IMR-90 (cell line): ENCODE data around the gene GH2. TPM values are rescaled to one million over a fixed set of nuclear protein-coding genes. Genes with fewer than 3 reads are reported as not detected.

Source experiments
- ATAC-seq: fragments of 200-7000 bp; cut with Tn5 transposase; 2 replicates; pipeline ENCODE4 v1.9.1; 2020; ENCODE audit warnings: low read depth, mild to moderate bottlenecking, moderate library complexity
- BruUV-seq: library from RNA; stranded (reverse); fragments of 400-500 nt; replicated peaks from 2 replicates; lab custom pipeline; 2021; lab: Mats Ljungman, UMichigan
- CTCF ChIA-PET: fragments of 300-600 bp; formaldehyde crosslinking; extraction: SDS; loops from one replicate; lab custom pipeline; 2021; ENCODE audit warnings: antibody characterized with exemption; lab: Yijun Ruan, JAX
- POLR2A ChIA-PET: fragments of 300-600 bp; sonication (Branson Sonifier 250); formaldehyde crosslinking; loops from one replicate; lab custom pipeline; 2022; ENCODE audit warnings: antibody characterized with exemption; ENCODE audit not compliant: unreplicated experiment; lab: Charles Lee
- DNase-seq: peaks from one replicate; pipeline ENCODE4 v3.0.0; 2013
- H2AFZ ChIP-seq: replicated peaks from 2 replicates; pipeline ENCODE3; 2013; ENCODE audit warnings: low read length, mild to moderate bottlenecking; ENCODE audit not compliant: poor library complexity
- H2AK5ac ChIP-seq: 2 replicates; pipeline ENCODE4 v1.6.1; 2013; ENCODE audit warnings: low read depth, low read length, inconsistent platforms
- H2AK9ac ChIP-seq: replicated peaks from 2 replicates; pipeline ENCODE3; 2013; ENCODE audit warnings: mild to moderate bottlenecking, low read depth, low read length, moderate library complexity; ENCODE audit not compliant: poor library complexity
- H2BK120ac ChIP-seq: 2 replicates; pipeline ENCODE4 v1.6.1; 2013; ENCODE audit warnings: low read depth, low read length, inconsistent platforms
- H2BK15ac ChIP-seq: 3 replicates; pipeline ENCODE4 v1.6.1; 2013; ENCODE audit warnings: low read depth, low read length, inconsistent platforms
- H2BK20ac ChIP-seq: 2 replicates; pipeline ENCODE4 v1.6.1; 2013; ENCODE audit warnings: low read depth, mild to moderate bottlenecking, inconsistent platforms, low read length, moderate library complexity
- H2BK5ac ChIP-seq: 2 replicates; pipeline ENCODE4 v1.6.1; 2013; ENCODE audit warnings: mild to moderate bottlenecking, low read depth, low read length, inconsistent platforms; ENCODE audit not compliant: poor library complexity, severe bottlenecking
- H3K14ac ChIP-seq: replicated peaks from 2 replicates; pipeline ENCODE4 v1.6.1; 2013; ENCODE audit warnings: low read depth, low read length, inconsistent platforms
- H3K18ac ChIP-seq: 2 replicates; pipeline ENCODE4 v1.6.1; 2013; ENCODE audit warnings: low read depth, low read length, control low read depth
- H3K23ac ChIP-seq: 2 replicates; pipeline ENCODE4 v1.6.1; 2013; ENCODE audit warnings: low read depth, low read length, inconsistent platforms
- H3K27ac ChIP-seq: 2 replicates; pipeline ENCODE4 v1.5.1; 2013; ENCODE audit warnings: mild to moderate bottlenecking, control low read depth, low read length; ENCODE audit not compliant: insufficient read depth
- H3K27me3 ChIP-seq: 2 replicates; pipeline ENCODE4 v1.6.1; 2013; ENCODE audit warnings: low read length; ENCODE audit not compliant: control insufficient read depth, insufficient read depth
- H3K36me3 ChIP-seq: 2 replicates; pipeline ENCODE4 v1.6.1; 2013; ENCODE audit warnings: low read length, mixed read lengths; ENCODE audit not compliant: control insufficient read depth, insufficient read depth
- H3K4ac ChIP-seq: 2 replicates; pipeline ENCODE4 v1.6.1; 2013; ENCODE audit warnings: low read depth, low read length, inconsistent platforms
- H3K4me1 ChIP-seq: 2 replicates; pipeline ENCODE4 v1.6.1; 2013; ENCODE audit warnings: low read length, mixed read lengths; ENCODE audit not compliant: control insufficient read depth, insufficient read depth
- H3K4me2 ChIP-seq: 2 replicates; pipeline ENCODE4 v1.6.1; 2013; ENCODE audit warnings: low read depth, mild to moderate bottlenecking, control low read depth, low read length, moderate library complexity
- H3K4me3 ChIP-seq: 2 replicates; pipeline ENCODE4 v1.5.1; 2013; ENCODE audit warnings: low read depth, mild to moderate bottlenecking, control low read depth, low read length, moderate library complexity; ENCODE audit not compliant: insufficient read depth
- H3K56ac ChIP-seq: 2 replicates; pipeline ENCODE4 v1.6.1; 2013; ENCODE audit warnings: low read length, inconsistent platforms; ENCODE audit not compliant: insufficient read depth; ENCODE audit errors: extremely low read depth
- H3K79me1 ChIP-seq, 2 experiments: 2 replicates each; pipeline ENCODE4 v1.6.1; 2013; ENCODE audit warnings: low read length in 2 of 2, inconsistent platforms in 1 of 2, low read depth in 1 of 2
- H3K9ac ChIP-seq: 2 replicates; pipeline ENCODE4 v1.6.1; 2013; ENCODE audit warnings: low read depth, low read length, control low read depth
- H3K9me1 ChIP-seq: 2 replicates; pipeline ENCODE4 v1.6.1; 2013; ENCODE audit warnings: low read length, inconsistent platforms; ENCODE audit not compliant: insufficient read depth
- H3K9me3 ChIP-seq: 2 replicates; pipeline ENCODE4 v1.6.1; 2013; ENCODE audit warnings: low read length; ENCODE audit not compliant: control insufficient read depth, insufficient read depth
- H4K20me1 ChIP-seq: 2 replicates; pipeline ENCODE4 v1.6.1; 2013; ENCODE audit warnings: low read length, inconsistent platforms; ENCODE audit not compliant: insufficient read depth
- H4K5ac ChIP-seq: 2 replicates; pipeline ENCODE4 v1.6.1; 2013; ENCODE audit warnings: mild to moderate bottlenecking, low read depth, low read length, control low read depth
- H4K8ac ChIP-seq, 2 experiments: 2 replicates each; pipeline ENCODE4 v1.6.1; 2013; ENCODE audit warnings: low read depth in 2 of 2, low read length in 2 of 2, control low read depth in 1 of 2, inconsistent platforms in 1 of 2
- H4K91ac ChIP-seq: 2 replicates; pipeline ENCODE4 v1.6.1; 2013; ENCODE audit warnings: low read depth, low read length, inconsistent platforms; ENCODE audit not compliant: insufficient read depth
- MAFK ChIP-seq: IDR thresholded peaks from 2 replicates; pipeline ENCODE4 v1.6.1; 2012; ENCODE audit warnings: low read depth, low read length, improper control_type of control experiment
- RCOR1 ChIP-seq: IDR thresholded peaks from 2 replicates; pipeline ENCODE4 v1.6.1; 2012; ENCODE audit warnings: mild to moderate bottlenecking, low read length, improper control_type of control experiment; ENCODE audit not compliant: insufficient replicate concordance
- SMC3 ChIP-seq: fragments of 150-350 bp; IDR thresholded peaks from 2 replicates; pipeline ENCODE4 v1.6.1; 2016; ENCODE audit warnings: low read depth, mild to moderate bottlenecking, antibody characterized with exemption, low read length, moderate library complexity
- WGBS, 2 experiments: methylation state at CpG; one replicate each; pipeline versions ENCODE4 v1.1.5 to v1.1.7; 2013; ENCODE audit warnings: missing lambda C conversion rate in 2 of 2; ENCODE audit not compliant: insufficient read length in 1 of 2; ENCODE audit errors: extremely low coverage in 2 of 2; 5-methylcytosine and 5-hydroxymethylcytosine counted together
- dilution Hi-C: fragments of 300-500 bp; cut with HindIII; formaldehyde crosslinking; loops from one replicate; pipeline ENCODE4 v1.14.3; 2018; ENCODE audit warnings: low sequenced_read_pairs; ENCODE audit not compliant: unreplicated experiment
- in situ Hi-C: fragments of 300-500 bp; cut with MboI; formaldehyde crosslinking; loops from 3 replicates; pipeline ENCODE4 v1.14.3; 2019; ENCODE audit warnings: low sequenced_read_pairs, inconsistent platforms, mixed read lengths
- intact Hi-C: fragments of 100-400 bp; cut with micrococcal nuclease; formaldehyde crosslinking; loops from 2 replicates; pipeline ENCODE4 v1.10.0; 2022
- polyA plus RNA-seq, 3 experiments: library from polyadenylated mRNA; depleted of rRNA; stranded (reverse); fragments of >200 nt; gene quantifications; 2 replicates each; pipeline ENCODE4 v1.2.3, GENCODE V29; 2012; ENCODE audit warnings: low replicate concordance in 1 of 3
- total RNA-seq: library from RNA; depleted of rRNA; stranded (reverse); fragments of >200 nt; gene quantifications from 2 replicates; pipeline ENCODE4 v1.2.3, GENCODE V29; 2012

GH2 gene
- total and polyA plus RNA-seq, 2 of the 4 experiments (the other 2 are of a cell fraction): not detected

DNA sequence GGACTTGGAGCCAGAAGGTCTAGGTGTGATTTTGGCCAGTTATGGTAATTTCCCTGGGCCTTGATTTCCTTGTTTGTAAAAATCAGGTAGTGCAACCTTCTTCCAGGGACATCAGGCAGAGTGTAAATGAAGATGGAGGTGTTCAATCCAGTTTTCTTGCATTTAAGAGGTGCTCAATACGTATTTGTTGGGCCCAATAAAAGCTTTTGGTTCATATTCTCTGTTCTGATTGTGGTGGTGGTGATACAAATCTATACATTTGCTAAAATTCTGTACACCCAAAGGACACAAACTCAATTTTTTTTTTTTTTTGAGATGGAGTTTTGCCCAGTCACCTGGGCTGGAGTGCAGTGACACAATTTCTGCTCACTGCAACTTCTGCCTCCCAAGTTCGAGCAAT, 44.4 kb upstream of the GH2 start:
- Histone ChIP-seq H2BK15ac (no peak overlapping the region), H2BK5ac (no peak overlapping the region), H4K20me1 (no peaks in the 10 kb centered on the region), H3K27me3 (peaks cover 13% of the 10 kb centered on the region), H2BK20ac (no peak overlapping the region), H3K4me3 (no peak overlapping the region), H3K4me2 (no peak overlapping the region), H3K36me3 (no peaks in the 10 kb centered on the region), H2BK120ac (no peak overlapping the region), H3K9ac (no peak overlapping the region), H3K56ac (no peak overlapping the region), H3K4ac (no peak overlapping the region), H4K5ac (no peak overlapping the region), H3K4me1 (no peaks in the 10 kb centered on the region), H4K91ac (no peak overlapping the region), H3K9me3 (no peaks in the 10 kb centered on the region), H3K23ac (no peak overlapping the region), H3K27ac (no peak overlapping the region), H3K14ac (no peak overlapping the region), H3K9me1 (no peaks in the 10 kb centered on the region), H2AK9ac (no peak overlapping the region), H3K79me1 (no peaks in the 10 kb centered on the region), H2AFZ (no peak overlapping the region), H3K18ac (no peak overlapping the region), H2AK5ac (no peak overlapping the region), H4K8ac (no peak overlapping the region)
- dilution Hi-C loops (no loop called here), intact Hi-C loops (no loop called here), in situ Hi-C loops (no loop called here)
- whole genome bisulfite sequencing, 2 experiments: no CpG with 5 or more reads among the region's 2 CpGs
- DNase-seq (no peak), ATAC-seq (no peak)
- no TSS peak for BruUV-seq
- POLR2A ChIA-PET: no interaction called here
- TF ChIP-seq MAFK (no peak), SMC3 (no peak), RCOR1 (no peak)
- CTCF ChIA-PET: no interaction called here
